Measurements from ENCODE around the gene TFEB.

Gene TFEB

DNA sequence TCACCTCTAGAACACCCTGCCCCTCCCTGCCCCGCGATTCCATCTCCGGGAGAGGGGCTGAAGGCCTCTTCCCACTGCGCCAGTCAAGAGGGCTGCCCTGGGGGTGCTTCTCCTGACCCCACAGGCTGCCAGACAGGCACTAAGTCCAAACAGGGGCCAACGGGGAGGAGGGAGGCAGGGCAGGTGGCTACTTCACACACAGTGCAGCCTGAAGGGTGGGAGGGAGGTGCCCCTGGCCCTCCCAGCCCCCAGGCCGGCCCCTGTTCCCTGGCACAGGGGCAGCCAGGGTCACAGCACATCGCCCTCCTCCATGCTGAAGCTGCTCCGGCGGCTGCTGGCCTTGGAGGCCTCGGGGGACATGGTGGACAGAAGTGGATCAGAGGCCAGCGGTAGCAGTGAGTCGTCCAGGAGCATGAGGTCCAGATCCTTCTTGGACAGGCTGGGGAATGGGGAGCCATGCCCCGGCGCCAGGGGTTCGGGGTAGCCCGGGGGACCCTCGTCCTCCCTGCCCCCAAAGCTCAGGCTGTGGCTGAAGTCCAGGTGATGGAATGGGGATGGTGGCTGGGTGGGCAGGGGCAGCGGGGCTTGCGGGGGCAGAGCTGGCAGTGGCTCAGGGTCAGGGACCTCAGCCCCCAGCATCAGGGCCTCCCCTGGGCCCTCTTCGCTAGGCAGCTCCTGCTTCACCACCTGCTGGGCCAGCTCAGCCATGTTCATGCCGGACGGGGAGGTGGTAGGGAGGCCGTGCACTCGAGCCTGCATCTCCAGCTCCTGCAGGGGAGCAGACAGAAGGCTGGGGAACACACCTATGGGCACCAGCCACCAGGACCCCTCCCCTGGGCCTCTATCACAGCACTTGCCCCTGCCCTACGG is 50.9 kb downstream of the TFEB start:
- no peak overlapping the region for H3K27ac ChIP-seq (ENCODE audit: low read depth, low read length, severe bottlenecking)
- no peaks in the 10 kb centered on the region for H3K9me3 ChIP-seq (ENCODE audit: control insufficient read depth, low read length)
- no peak overlapping the region for H3K4me3 ChIP-seq (ENCODE audit: extremely low read depth, insufficient read depth, low read length, poor library complexity, severe bottlenecking)
- no peaks in the 10 kb centered on the region for H3K36me3 ChIP-seq (ENCODE audit: control insufficient read depth, insufficient read depth, low read length)
- 88 to 89% methylated on average over 23 to 25 of the region's 25 CpGs for WGBS, 2 experiments (ENCODE audit: insufficient coverage in 2 of 2)
- H3K4me1 ChIP-seq (ENCODE audit: control insufficient read depth, insufficient read depth, low read length, poor library complexity, severe bottlenecking), result peaks cover 21% of the 10 kb centered on the region

DNA sequence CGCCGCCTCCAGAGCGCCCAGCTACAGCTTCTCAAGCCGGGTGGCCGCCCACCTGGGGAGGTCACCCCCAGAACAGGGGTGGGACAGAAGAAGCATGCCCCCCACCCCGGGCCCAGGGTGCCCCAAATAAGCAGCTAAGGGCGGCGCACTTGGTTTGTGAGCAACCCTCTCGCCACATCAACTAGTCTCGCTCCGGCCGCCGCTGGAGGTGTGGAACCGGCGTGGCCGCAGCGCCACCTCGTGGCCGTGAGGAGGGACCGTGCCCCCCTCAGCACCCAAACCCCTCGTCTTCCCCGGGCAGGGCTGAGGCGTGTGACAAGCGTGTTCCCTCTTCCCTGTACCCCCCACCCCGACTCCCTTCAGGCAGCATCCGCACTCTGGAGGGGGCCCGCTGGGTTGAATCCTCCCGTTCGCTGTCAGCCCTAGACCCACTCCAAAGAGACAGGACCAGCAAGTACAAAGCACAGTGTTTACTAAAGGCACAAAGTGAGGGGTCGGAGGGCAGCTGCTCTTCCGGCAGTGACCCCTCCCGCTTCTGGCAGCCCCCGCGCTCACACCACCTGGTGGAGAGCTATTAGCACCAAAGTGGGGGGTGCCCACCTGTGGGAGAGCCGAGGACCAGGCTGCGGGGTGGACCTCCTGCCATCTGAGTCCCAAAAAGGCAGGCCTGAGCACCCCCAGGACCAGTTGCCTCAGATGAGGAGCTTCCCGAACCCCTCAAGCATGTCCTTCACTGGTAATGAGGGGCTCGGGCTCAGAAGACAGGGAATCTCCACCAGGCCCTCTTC is 51.7 kb downstream of the TFEB start:
- WGBS, 2 experiments (ENCODE audit: insufficient coverage in 2 of 2), result 23 to 28% methylated on average over 26 to 30 of the region's 38 CpGs
- Histone ChIP-seq H3K27ac (ENCODE audit: low read depth, low read length, severe bottlenecking) (no peak overlapping the region), H3K9me3 (ENCODE audit: control insufficient read depth, low read length) (no peaks in the 10 kb centered on the region), H3K4me3 (ENCODE audit: extremely low read depth, insufficient read depth, low read length, poor library complexity, severe bottlenecking) (no peak overlapping the region), H3K36me3 (ENCODE audit: control insufficient read depth, insufficient read depth, low read length) (no peaks in the 10 kb centered on the region), H3K4me1 (ENCODE audit: control insufficient read depth, insufficient read depth, low read length, poor library complexity, severe bottlenecking) (peaks cover 18% of the 10 kb centered on the region)

DNA sequence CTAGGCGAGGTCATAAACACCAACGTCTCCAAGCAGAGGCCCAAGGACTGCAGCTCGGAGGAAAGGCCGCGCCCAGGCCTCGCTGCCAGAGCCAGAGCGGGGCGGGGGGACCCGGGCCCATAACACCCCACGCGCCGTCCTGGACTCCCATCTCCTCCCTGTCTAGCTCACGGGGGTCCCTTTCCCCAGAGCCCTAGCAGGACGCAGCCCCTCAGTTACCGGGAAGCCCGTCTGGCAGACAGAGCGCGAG is 52.2 kb downstream of the TFEB start:
- no peaks in the 10 kb centered on the region for H3K36me3 ChIP-seq (ENCODE audit: control insufficient read depth, insufficient read depth, low read length)
- no peak overlapping the region for H3K4me3 ChIP-seq (ENCODE audit: extremely low read depth, insufficient read depth, low read length, poor library complexity, severe bottlenecking)
- H3K27ac ChIP-seq (ENCODE audit: low read depth, low read length, severe bottlenecking), result no peak overlapping the region
- peaks cover 18% of the 10 kb centered on the region for H3K4me1 ChIP-seq (ENCODE audit: control insufficient read depth, insufficient read depth, low read length, poor library complexity, severe bottlenecking)
- H3K9me3 ChIP-seq (ENCODE audit: control insufficient read depth, low read length), result no peaks in the 10 kb centered on the region
- 64 to 67% methylated on average over 9 to 16 of the region's 18 CpGs for WGBS, 2 experiments (ENCODE audit: insufficient coverage in 2 of 2)

DNA sequence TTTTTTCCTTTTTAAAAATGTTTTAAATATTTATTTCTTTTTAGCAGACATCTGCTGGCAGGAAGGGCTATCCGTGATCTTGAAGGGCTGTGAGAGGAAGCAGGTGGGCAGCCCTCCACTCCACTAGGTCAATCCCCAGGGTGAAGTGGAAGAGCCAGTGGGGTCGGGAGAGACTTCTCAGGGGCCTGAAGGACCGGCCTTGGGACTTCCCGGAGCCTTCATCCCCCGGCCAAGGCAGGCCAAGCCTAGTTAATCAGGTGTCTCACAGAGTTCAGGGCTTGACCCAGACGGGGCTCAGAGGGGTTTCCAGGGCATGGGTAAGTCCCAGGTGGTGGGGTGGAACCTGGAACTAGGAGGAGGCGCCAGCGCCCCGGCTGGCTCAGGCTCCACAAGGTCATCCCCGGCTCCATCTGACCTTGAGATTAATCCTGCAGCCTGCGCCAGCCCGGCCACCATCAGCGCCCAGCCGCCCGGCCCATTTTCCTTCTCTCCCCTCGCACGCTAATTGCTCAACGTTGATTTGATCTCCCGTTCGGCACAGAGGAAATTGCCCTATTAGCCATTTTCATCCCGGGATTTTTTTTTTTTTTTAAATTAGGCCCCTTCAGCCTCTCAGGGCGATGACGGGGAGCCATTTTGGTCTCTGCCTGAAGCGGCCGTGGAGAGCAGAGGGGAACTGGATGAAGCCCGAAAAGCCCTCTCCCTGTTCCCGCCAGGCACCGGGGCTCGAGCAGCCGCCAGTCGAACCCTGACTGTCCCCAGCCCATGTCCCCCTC is 52.7 kb downstream of the TFEB start:
- H3K4me3 ChIP-seq (ENCODE audit: extremely low read depth, insufficient read depth, low read length, poor library complexity, severe bottlenecking), result no peak overlapping the region
- peaks cover 18% of the 10 kb centered on the region for H3K4me1 ChIP-seq (ENCODE audit: control insufficient read depth, insufficient read depth, low read length, poor library complexity, severe bottlenecking)
- no peaks in the 10 kb centered on the region for H3K9me3 ChIP-seq (ENCODE audit: control insufficient read depth, low read length)
- no peak overlapping the region for H3K27ac ChIP-seq (ENCODE audit: low read depth, low read length, severe bottlenecking)
- H3K36me3 ChIP-seq (ENCODE audit: control insufficient read depth, insufficient read depth, low read length), result no peaks in the 10 kb centered on the region
- WGBS, 2 experiments (ENCODE audit: insufficient coverage in 2 of 2), result 81% methylated on average over 28 to 31 of the region's 31 CpGs

DNA sequence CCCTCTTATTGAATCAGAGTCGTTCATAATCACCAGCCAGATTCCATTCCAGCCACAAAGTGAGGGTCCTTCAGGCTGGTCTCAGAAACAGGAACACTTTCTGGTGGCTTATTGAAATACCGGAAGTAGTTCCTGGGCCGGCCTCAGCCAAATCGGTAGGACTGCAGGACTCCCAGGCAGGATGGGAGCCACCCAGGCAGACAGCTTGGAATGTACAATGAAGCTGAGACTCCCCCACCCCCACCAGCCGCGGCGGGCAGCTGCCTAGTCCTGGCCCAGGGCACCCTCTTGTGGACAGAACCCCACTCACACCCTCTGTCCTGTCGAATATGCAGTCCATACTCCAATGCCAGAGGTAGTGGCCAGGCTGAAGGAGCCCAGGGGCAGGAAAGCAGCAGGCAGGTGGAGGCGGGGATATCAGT is 53.3 kb downstream of the TFEB start:
- Histone ChIP-seq H3K27ac (ENCODE audit: low read depth, low read length, severe bottlenecking) (no peak overlapping the region), H3K36me3 (ENCODE audit: control insufficient read depth, insufficient read depth, low read length) (no peaks in the 10 kb centered on the region), H3K9me3 (ENCODE audit: control insufficient read depth, low read length) (no peaks in the 10 kb centered on the region), H3K4me1 (ENCODE audit: control insufficient read depth, insufficient read depth, low read length, poor library complexity, severe bottlenecking) (peaks cover 18% of the 10 kb centered on the region), H3K4me3 (ENCODE audit: extremely low read depth, insufficient read depth, low read length, poor library complexity, severe bottlenecking) (no peak overlapping the region)
- 17% methylated on average over 4 of the region's 9 CpGs for WGBS, 2 experiments (ENCODE audit: insufficient coverage in 2 of 2)

DNA sequence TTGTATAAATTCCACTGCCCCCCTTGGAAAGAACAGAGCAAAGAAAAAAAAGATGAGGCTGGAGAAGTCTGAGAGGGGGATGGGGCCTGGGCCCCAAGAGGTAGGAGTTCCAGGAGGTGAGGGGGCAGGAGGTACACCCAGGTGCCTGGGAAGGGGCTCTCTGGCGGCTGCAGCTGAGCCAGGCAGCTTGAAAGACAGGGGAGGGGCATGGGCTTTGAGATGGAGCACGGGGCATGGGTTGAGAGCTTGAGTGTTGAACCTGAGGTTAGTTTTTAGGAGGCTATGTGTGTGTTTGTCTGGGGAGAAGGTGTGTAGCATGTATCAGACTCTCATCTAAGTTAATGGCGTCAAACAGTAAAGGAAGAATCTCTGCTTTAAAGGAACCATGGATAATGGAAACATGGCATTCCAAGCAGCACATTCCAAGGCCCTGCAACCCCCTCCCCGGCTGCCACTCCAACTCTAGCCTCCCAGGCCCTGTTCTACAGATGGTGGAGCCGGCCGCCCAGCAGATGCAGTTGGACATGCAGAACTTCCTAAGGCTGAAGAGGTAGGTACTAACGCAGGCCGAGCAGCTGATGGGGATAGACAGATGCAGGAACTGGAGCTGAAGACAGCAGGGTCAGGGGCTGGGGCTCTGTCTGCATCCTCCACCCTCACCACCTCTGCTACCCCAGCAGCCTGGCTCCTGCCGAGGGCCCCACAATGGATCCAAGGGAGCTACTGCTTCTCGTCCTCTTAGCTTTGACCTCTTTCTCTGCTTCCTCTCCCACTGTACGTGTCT is 55.0 kb downstream of the TFEB start:
- H3K9me3 ChIP-seq (ENCODE audit: control insufficient read depth, low read length), result no peaks in the 10 kb centered on the region
- WGBS, 2 experiments (ENCODE audit: insufficient coverage in 2 of 2), result 69 to 72% methylated on average over 8 to 9 of the region's 11 CpGs
- no peaks in the 10 kb centered on the region for H3K36me3 ChIP-seq (ENCODE audit: control insufficient read depth, insufficient read depth, low read length)
- peaks cover 22% of the 10 kb centered on the region for H3K4me1 ChIP-seq (ENCODE audit: control insufficient read depth, insufficient read depth, low read length, poor library complexity, severe bottlenecking)
- H3K4me3 ChIP-seq (ENCODE audit: extremely low read depth, insufficient read depth, low read length, poor library complexity, severe bottlenecking), result no peak overlapping the region
- H3K27ac ChIP-seq (ENCODE audit: low read depth, low read length, severe bottlenecking), result peak overlapping the region; percentile 16

DNA sequence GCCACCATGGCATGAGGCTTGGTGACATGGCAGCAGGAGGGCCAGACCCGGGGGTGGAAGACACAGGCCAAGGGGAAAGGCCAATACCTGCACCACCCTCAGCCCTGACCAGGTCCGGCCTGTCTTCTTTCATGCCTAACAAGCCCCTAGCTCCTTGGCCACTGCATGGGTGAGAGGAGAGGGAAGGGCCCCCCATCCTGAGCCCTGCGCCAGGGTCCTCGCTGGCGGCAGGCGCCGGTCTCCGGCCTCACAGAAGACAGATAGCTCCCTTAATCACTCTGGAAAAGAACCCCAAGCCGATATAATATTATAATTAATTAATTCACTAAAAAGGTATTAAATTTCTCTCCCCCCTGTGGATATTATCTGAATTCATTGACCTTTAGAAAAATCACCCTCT is 55.7 kb downstream of the TFEB start:
- no peak overlapping the region for H3K4me3 ChIP-seq (ENCODE audit: extremely low read depth, insufficient read depth, low read length, poor library complexity, severe bottlenecking)
- no peaks in the 10 kb centered on the region for H3K36me3 ChIP-seq (ENCODE audit: control insufficient read depth, insufficient read depth, low read length)
- WGBS, 2 experiments (ENCODE audit: insufficient coverage in 2 of 2), result 80 to 83% methylated on average over 1 of the region's 9 CpGs
- peaks cover 24% of the 10 kb centered on the region for H3K4me1 ChIP-seq (ENCODE audit: control insufficient read depth, insufficient read depth, low read length, poor library complexity, severe bottlenecking)
- H3K9me3 ChIP-seq (ENCODE audit: control insufficient read depth, low read length), result no peaks in the 10 kb centered on the region
- no peak overlapping the region for H3K27ac ChIP-seq (ENCODE audit: low read depth, low read length, severe bottlenecking)

DNA sequence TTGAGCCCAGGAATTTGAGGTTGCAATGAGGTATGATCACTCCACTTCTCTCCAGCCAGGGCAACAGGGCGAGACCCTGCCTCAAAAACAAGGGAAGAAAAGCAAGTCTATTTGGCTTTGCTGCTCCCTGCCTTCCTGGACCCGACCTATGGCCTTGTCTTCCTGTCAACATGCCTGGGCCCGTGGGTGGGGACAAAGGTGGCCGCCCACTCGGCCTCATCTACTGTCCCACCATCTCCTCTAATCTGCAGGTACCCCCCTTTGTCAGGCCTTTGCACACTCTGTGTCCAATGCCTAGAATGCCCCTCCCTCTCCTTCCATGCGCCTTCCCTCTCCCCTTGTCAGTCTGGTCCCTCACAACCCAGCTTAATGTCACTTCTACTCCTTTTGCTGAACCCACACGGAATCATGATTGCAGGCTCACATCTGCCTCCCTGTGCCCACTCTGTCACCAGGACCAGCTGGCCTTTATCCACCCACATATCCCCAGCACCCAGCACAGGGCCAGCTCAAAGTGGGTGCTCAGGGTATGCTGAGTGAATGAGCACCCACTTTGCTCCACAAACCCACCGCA is 56.8 kb downstream of the TFEB start:
- no peak overlapping the region for H3K4me3 ChIP-seq (ENCODE audit: extremely low read depth, insufficient read depth, low read length, poor library complexity, severe bottlenecking)
- peaks cover 20% of the 10 kb centered on the region for H3K4me1 ChIP-seq (ENCODE audit: control insufficient read depth, insufficient read depth, low read length, poor library complexity, severe bottlenecking)
- no peak overlapping the region for H3K27ac ChIP-seq (ENCODE audit: low read depth, low read length, severe bottlenecking)
- WGBS, 2 experiments (ENCODE audit: insufficient coverage in 2 of 2), result 73 to 85% methylated on average over 6 of the region's 8 CpGs
- H3K36me3 ChIP-seq (ENCODE audit: control insufficient read depth, insufficient read depth, low read length), result no peaks in the 10 kb centered on the region
- no peaks in the 10 kb centered on the region for H3K9me3 ChIP-seq (ENCODE audit: control insufficient read depth, low read length)

DNA sequence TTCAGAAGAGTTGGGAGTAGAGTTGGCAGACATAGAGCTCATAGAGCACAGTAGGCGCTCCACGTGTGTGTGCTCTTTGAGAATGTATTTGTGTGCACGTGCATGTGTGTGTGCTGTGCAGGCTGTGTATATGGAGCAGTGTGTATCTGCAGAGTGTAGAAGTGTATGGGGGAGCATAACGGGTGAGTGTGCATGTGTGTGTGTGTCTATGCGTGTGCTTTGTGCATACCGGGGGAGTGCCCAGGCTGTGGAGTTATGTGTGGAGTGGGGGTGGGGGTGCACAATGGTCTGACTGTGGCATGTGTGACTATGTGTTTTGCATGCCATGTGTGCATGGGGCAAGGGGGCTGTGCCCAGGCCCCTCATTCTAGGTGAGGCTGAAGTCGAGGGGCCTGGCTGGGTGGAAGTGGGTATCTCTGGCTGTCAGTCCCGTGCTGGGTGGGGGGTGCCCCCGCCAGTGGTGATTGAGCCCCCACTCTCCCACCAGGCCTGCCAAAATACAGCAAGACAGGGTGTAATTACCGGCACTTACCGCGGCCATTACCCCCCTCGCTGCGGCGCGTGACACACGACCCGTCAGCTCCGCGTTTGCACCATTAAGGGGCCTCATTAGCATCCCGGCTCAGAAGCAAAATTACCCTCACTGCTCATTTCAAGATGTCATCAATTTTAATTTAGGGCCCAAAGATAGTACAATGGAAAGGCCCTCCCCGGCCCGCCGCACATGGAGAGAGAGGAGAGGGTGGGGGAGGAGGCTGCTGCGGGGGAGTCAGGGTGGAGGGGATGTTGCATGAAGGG is 58.1 kb downstream of the TFEB start:
- 52 to 59% methylated on average over 18 to 22 of the region's 25 CpGs for WGBS, 2 experiments (ENCODE audit: insufficient coverage in 2 of 2)
- H3K36me3 ChIP-seq (ENCODE audit: control insufficient read depth, insufficient read depth, low read length), result no peaks in the 10 kb centered on the region
- no peak overlapping the region for H3K27ac ChIP-seq (ENCODE audit: low read depth, low read length, severe bottlenecking)
- no peak overlapping the region for H3K4me3 ChIP-seq (ENCODE audit: extremely low read depth, insufficient read depth, low read length, poor library complexity, severe bottlenecking)
- peaks cover 16% of the 10 kb centered on the region for H3K4me1 ChIP-seq (ENCODE audit: control insufficient read depth, insufficient read depth, low read length, poor library complexity, severe bottlenecking)
- no peaks in the 10 kb centered on the region for H3K9me3 ChIP-seq (ENCODE audit: control insufficient read depth, low read length)

Data from mesodermal cell (in vitro differentiated cells).